Ammon's horn (tissue), 1 donor: ENCODE measurements around the gene ZNRF3.
"Not testable (repeated sequence)": the region's sequence is repeated elsewhere in the genome, so short reads cannot be mapped to it uniquely, and the experiment has no call there.

ENCODE experiments used
- DNase-seq: peaks from one replicate; pipeline ENCODE4 v3.0.0-alpha.2; 2016; ENCODE audit warnings: low spot score

The ZNRF3 gene

GRCh38 chr22:28985581-28986290 lies 102.4 kb downstream of the ZNRF3 start:
- DNase-seq = no peak

- DNase-seq = no peak
These were observed 103.0 kb downstream of the ZNRF3 start for GRCh38 chr22:28986366-28986765.

GRCh38 chr22:28988457-28988856 lies 105.1 kb downstream of the ZNRF3 start:
- no peak for DNase-seq

GRCh38 chr22:28989035-28989464 lies 105.7 kb downstream of the ZNRF3 start:
- DNase-seq = no peak

GRCh38 chr22:28989484-28989883 lies 106.1 kb downstream of the ZNRF3 start:
- no peak for DNase-seq

DNA sequence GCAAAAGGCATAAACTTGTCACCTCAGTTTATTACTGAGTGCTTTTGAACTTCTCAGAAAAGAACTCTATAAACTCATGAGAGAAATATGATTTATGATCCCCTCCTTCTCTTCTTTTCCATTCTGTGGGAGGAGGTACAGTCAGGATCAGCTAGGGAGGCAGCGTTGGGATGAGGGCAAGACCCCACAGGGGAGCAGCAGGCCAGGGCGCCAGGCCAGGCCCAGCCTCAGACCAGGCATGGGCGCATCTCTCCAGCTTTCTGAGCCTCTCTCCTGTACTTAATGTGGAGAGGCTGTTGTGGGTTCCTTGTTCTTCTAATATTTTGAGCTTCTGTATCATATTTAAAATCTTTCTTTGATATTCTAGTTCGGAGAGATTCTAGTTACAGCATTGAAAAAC lies 106.5 kb downstream of the ZNRF3 start:
- no peak for DNase-seq

DNA sequence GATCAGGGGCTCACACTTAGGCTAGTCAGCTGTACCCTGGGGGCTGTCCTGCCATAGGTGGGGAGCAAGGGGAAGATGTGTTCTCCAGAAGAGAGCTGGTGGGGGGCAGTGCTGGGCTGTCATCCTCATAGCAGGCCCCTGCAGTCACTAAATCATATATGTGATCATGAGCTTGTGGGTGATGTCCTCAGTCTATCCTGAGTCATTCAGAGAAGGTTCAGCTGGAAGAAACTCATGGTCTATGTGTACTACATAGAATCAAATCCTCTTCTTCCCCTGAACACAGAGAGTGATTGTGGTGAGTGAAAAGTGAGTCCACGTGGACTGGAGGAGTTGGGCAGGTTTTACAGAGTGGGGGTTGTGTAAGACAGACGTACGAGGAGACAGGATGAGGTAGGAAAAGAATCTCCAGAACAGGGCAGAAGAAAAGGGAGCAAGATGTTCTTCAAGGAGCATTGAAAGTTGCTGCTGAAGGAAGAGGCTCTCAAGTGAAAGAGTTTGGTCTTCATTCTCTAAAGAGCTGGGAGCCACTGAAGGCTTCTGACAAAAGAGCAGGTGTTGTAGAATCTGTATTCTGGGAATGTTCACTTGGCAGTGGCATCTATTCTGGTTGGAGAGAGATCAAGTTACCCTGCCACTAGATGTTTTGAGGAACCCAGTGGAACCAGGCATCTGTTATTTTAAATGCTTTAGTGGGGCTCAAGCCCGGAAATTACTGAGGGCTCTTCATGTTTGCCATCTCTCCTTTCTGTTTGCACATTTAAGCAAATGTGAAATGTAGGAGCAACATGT lies 109.4 kb downstream of the ZNRF3 start:
- DNase-seq = no peak

DNA sequence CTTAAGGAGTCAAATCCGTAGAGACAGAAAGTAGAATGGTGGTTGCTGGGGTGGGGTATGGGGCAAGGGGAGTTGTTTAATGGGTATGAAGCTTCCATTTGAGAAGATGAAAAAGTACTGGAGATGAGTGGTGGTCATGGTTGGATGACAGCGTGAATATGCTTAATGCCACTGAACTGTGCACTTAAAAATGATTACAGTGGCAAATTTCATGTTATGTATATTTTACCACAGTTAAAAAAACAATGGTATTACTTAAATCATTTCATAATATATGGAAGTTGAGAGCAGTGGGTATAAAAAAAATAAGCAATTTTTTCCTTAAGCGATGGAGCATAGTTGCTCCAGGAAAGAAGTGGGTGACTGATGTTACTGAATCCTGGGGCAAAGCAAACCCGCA lies 111.2 kb downstream of the ZNRF3 start:
- DNase-seq = no peak

DNA sequence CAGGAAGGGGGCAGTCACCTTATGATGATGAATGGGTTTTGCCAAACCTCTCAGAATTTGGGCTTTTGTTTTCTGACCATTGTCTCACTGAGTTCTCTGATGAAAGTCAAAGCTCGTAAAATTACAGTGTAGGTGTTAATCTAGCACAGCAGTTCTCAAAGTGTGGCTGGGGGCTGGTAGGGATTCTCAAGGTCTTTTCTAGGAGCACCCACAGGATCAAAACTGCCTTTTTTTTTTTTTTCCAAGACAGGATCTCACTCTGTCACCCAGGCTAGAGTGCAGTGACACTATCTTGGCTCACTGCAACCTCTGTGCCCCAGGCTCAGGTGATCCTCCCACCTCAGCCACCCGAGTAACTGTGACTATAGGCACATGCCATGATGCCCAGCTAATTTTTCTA lies 112.2 kb downstream of the ZNRF3 start:
- DNase-seq = no peak

GRCh38 chr22:28997342-28997741 lies 114.0 kb downstream of the ZNRF3 start:
- no peak for DNase-seq

- no peak for DNase-seq
These were observed 115.3 kb downstream of the ZNRF3 start for GRCh38 chr22:28998681-28999080.

- DNase-seq = no peak
These were observed 116.1 kb downstream of the ZNRF3 start for GRCh38 chr22:28999510-28999909.

- DNase-seq = no peak
These were observed 116.7 kb downstream of the ZNRF3 start for GRCh38 chr22:28999919-29000556.

- no peak for DNase-seq
These were observed 117.3 kb downstream of the ZNRF3 start for GRCh38 chr22:29000641-29001040.

DNA sequence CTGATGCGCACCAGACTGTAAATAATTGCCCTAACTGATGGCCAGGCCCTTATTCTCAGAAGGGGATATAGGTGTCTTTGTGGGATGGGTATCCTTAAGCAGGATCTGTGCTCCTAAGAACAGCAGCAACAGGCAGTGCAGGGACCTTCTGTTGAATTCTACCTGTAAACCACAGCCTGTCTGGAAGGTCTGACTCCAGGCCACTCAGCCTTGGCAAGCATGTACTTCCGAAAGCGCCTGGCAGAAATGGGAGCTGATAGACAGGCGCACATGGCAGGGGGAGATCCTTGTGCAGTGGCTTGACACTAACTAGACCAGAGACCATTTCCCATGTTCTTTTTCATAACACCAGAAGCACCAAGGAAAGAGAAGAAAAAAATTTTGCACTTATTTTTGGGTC lies 119.2 kb downstream of the ZNRF3 start:
- DNase-seq = no peak

DNA sequence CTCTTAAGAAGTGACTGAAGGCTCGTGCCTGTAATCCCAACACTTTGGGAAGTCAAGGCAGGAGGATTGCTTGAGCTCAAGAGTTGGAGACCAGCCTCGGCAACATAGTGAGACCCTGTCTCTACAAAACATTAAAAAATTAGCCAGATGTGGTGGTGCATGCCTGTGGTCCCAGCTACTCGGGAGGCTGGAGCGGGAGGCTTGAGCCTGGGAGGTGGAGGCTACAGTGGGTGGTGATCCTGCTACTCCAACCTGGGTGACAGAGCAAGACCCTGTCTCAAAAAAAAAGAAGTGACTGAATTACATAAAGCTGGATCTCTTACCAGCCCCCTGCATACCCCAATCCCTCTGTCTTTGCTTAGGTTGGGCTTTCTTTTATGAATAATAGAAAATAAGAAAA lies 120.2 kb downstream of the ZNRF3 start:
- DNase-seq = no peak

DNA sequence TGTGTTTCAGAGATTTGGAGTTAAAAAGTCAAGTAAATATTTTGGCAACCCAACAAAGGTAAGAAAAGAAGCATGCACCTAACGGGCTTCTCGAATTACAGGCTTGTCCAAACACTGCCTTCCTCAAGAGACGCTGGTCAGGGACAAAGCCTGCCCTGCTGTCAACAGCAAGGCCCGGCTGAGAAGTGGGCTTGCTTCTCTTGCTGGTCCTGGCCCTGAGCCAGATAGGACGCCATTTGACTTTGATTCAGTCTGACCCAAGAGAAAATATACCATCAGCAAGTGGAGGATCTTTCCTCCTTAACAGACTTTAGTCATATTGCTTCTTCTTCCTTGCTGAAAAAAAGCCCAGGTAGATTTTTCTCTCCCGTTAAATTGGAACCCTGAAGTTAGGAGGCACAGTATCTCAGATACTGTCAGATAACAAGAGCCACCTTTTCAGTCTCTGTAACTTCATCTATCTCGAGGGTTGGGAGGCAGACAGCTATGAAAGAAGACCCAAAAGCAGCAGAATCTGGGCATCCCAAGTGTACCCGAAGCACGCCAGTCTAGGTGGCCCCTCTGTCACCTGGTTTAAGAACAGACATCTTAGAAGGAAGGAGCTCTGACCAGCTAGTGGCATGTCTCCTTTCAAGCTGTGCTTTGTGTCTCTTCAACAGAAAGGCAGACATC lies 120.7 kb downstream of the ZNRF3 start:
- DNase-seq = no peak

GRCh38 chr22:29004647-29005371 lies 121.4 kb downstream of the ZNRF3 start:
- DNase-seq = peak; percentile 84

DNA sequence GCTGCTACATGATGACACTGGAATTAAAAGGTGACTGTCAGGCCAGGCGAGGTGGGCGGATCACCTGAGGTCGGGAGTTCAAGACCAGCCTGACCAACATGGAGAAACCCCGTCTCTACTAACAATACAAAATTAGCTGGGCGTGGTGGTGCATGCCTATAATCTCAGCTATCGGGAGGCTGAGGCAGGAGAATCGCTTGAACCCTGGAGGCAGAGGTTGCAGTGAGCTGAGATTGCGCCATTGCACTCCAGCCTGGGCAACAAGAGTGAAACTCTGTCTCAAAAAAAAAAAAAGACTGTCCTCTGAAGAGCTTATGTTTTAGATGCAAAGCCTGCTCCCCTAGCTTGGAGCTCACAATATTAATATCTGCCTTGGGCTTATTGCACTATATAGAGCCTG lies 122.4 kb downstream of the ZNRF3 start:
- not testable (repeated sequence) for DNase-seq

- DNase-seq = no peak
These were observed 123.0 kb downstream of the ZNRF3 start for GRCh38 chr22:29006346-29006745.

GRCh38 chr22:29009148-29009547 lies 125.8 kb downstream of the ZNRF3 start:
- DNase-seq = no peak
